Ectodermal cell (in vitro differentiated cells): ENCODE measurements around the gene SND1.

Experiments
- H3K27ac ChIP-seq: 2 replicates; pipeline ENCODE4 v1.7.0; 2013; ENCODE audit warnings: mild to moderate bottlenecking, low read depth, low read length; ENCODE audit not compliant: insufficient read depth, poor library complexity, severe bottlenecking
- H3K27me3 ChIP-seq: 2 replicates; pipeline ENCODE4 v1.7.0; 2013; ENCODE audit warnings: mild to moderate bottlenecking, low read length; ENCODE audit not compliant: insufficient read depth, control insufficient read depth, poor library complexity, severe bottlenecking
- H3K36me3 ChIP-seq: one replicate; pipeline ENCODE4 v1.7.0; 2013; ENCODE audit warnings: low read length; ENCODE audit not compliant: control insufficient read depth, insufficient read depth
- H3K4me1 ChIP-seq: one replicate; pipeline ENCODE4 v1.7.0; 2013; ENCODE audit warnings: low read length; ENCODE audit not compliant: control insufficient read depth, insufficient read depth
- H3K4me3 ChIP-seq: 2 replicates; pipeline ENCODE4 v1.7.0; 2013; ENCODE audit warnings: low read depth, low read length, control low read depth; ENCODE audit not compliant: insufficient read depth
- H3K9me3 ChIP-seq: 2 replicates; pipeline ENCODE4 v1.7.0; 2013; ENCODE audit warnings: mild to moderate bottlenecking, low read length, moderate library complexity; ENCODE audit not compliant: control insufficient read depth
- WGBS, 2 experiments: methylation state at CpG; one replicate each; pipeline ENCODE4 v1.1.7; 2013; ENCODE audit warnings: missing lambda C conversion rate in 2 of 2; 5-methylcytosine and 5-hydroxymethylcytosine counted together

Gene SND1

DNA sequence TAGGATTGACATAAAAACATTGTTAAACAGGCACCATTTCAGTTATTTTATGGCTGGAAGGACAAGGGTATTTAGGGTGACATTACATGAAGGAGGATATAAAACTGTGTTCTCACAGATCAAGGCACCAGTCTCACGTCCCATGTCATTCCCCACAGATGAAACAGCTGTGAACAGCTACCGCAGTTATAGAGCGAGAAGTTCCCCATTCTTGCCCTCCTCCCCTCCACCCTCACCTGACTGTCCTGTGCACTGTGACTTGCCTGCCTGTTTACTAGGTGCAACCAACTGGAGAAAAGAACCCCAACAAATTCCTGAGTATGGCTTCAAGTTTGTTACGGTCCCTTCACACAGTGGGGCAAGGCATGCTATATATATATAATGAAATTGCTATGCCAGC is 141.6 kb downstream of the SND1 start:
- no peaks in the 10 kb centered on the region for H3K36me3 ChIP-seq
- H3K9me3 ChIP-seq = no peaks in the 10 kb centered on the region
- H3K27me3 ChIP-seq = no peaks in the 10 kb centered on the region
- peaks cover 7% of the 10 kb centered on the region for H3K4me1 ChIP-seq
- H3K4me3 ChIP-seq = no peak overlapping the region
- 95 to 96% methylated on average over 4 of the region's 4 CpGs for WGBS, 2 experiments
- no peak overlapping the region for H3K27ac ChIP-seq

DNA sequence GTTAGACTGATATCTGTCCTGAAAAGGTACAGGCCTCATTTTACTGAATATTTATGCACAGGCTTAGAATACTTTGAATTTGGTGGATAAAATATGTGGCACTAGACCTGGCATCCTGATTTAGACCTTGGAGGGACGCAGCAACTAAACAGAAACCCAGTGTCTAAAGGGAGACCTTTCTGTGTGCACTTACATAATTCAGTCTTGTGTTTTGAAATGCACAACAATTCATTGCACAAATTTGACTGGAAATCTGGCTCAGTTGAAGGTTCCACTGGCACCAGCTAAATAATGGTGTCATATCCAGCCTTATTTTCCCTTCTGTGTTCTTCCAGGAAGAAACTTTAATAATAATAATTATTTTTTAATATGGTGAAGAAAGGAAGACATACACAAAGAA is 142.1 kb downstream of the SND1 start:
- peaks cover 7% of the 10 kb centered on the region for H3K4me1 ChIP-seq
- no peaks in the 10 kb centered on the region for H3K27me3 ChIP-seq
- no peaks in the 10 kb centered on the region for H3K36me3 ChIP-seq
- H3K27ac ChIP-seq = no peak overlapping the region
- no peak overlapping the region for H3K4me3 ChIP-seq
- 93 to 95% methylated on average over 1 of the region's 1 CpG for whole genome bisulfite sequencing, 2 experiments
- H3K9me3 ChIP-seq = no peaks in the 10 kb centered on the region

DNA sequence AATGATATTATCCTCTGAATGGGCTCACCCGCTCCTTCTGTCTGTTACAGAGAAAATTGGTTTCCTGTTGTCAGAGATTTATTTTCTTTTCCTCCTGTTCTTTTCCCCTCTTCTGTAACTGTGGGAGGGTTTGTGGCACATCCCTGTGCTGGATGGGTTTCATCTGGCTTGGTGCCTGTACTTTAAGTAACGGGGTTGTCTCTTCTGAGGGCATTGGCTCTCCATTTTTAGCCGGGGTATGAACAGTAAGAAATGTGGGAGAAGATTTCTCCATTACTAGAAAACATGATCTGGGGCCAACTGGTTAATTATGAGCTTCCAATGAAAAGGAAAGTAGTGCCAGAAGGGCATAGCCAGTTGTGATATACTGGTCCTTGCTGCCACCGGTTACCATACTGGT is 142.6 kb downstream of the SND1 start:
- no peak overlapping the region for H3K4me3 ChIP-seq
- WGBS, 2 experiments = 97 to 100% methylated on average over 4 of the region's 4 CpGs
- H3K4me1 ChIP-seq = peaks cover 7% of the 10 kb centered on the region
- no peaks in the 10 kb centered on the region for H3K36me3 ChIP-seq
- no peaks in the 10 kb centered on the region for H3K27me3 ChIP-seq
- no peaks in the 10 kb centered on the region for H3K9me3 ChIP-seq
- H3K27ac ChIP-seq = no peak overlapping the region

DNA sequence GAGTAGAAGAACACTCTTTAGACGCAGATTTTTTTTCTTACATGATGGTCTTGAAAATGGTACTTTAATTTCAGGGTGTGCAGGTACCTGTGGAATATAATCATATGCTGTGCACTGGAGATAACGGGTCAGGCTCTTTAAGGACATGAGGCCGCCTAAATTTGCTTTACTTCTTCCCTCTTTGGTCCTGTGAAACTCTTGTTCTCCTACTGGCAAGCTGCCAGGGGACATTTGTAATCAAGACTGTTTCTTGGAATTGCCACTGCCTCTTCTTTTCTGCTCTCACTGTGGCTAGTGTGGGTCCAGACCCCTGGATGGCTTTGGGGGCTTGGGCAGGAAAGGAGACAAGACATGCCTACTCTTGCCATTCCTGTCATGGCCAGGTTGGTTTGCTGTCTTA is 146.0 kb downstream of the SND1 start:
- Histone ChIP-seq H3K27ac (no peak overlapping the region), H3K4me1 (peaks cover 7% of the 10 kb centered on the region), H3K36me3 (no peaks in the 10 kb centered on the region), H3K27me3 (no peaks in the 10 kb centered on the region), H3K9me3 (no peaks in the 10 kb centered on the region), H3K4me3 (no peak overlapping the region)
- WGBS, 2 experiments = 93 to 95% methylated on average over 3 of the region's 3 CpGs

DNA sequence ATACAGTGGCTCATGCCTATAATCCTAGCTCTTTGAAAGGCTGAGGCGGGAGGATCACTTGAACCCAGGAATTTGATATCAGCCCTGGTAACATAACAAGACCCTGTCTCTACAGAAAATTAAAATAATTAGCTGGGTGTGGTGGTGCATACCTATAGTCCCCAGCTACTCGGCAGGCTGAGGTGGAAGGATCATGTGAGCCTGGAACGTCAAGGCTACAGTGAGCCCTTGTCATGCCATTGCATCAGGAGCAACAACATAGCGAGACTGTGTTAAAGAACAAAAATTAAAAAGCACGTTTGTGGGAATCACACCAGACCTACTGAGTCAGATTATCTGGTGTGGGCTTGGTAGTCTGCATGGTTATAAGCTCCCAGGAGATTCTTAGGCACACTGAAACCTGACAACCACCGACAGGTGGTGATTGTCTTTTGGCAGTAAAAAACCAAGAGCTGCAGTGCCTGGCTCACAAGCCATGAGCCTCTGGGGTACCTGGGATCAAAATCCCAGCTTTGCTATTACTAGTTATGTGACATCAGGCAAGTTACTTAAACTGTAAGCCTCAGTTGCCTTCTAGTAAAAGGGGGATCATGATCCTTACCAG is 146.9 kb downstream of the SND1 start:
- no peaks in the 10 kb centered on the region for H3K27me3 ChIP-seq
- H3K4me1 ChIP-seq = peaks cover 7% of the 10 kb centered on the region
- no peaks in the 10 kb centered on the region for H3K9me3 ChIP-seq
- WGBS, 2 experiments = 81% methylated on average over 6 of the region's 6 CpGs
- H3K4me3 ChIP-seq = no peak overlapping the region
- H3K27ac ChIP-seq = no peak overlapping the region
- H3K36me3 ChIP-seq = no peaks in the 10 kb centered on the region

DNA sequence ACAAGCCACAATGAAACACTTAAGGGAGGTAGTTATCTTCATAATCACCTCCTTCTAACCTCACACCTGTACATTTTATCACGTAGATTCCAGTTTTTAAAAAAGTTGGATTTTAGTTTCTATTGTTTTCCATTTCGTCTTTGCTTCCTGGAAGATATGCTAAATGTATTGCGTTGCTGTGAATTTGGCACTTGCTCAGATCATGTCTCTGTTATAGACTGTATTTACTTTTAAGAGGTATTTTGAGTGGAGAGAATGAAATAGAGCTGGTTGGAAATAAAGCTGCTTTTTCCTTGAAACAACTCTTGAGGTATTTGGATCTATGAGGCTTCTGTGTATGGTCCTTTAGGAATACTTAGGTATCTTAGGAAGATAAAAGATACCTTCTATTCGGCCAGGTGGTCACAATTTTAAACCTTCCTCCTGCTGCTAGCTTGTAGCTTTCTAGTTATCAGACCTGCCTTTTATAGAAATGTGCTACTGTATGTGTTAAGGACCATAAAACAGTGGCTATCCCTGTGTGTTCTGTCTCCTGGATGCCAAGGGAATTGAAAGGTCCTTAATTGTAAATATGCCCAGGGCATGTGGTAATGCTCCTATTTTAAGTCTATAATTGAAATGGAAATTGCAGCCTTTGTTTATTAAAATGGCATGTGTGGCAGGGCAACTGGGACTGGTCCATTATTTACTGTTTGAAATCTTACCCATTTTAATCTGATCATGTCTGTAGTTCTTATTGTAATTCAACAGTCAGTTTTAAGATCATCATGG is 147.7 kb downstream of the SND1 start:
- no peak overlapping the region for H3K4me3 ChIP-seq
- no peaks in the 10 kb centered on the region for H3K27me3 ChIP-seq
- peaks cover 7% of the 10 kb centered on the region for H3K4me1 ChIP-seq
- H3K36me3 ChIP-seq = no peaks in the 10 kb centered on the region
- H3K27ac ChIP-seq = no peak overlapping the region
- no peaks in the 10 kb centered on the region for H3K9me3 ChIP-seq
- WGBS, 2 experiments = 92 to 96% methylated on average over 2 to 4 of the region's 4 CpGs

DNA sequence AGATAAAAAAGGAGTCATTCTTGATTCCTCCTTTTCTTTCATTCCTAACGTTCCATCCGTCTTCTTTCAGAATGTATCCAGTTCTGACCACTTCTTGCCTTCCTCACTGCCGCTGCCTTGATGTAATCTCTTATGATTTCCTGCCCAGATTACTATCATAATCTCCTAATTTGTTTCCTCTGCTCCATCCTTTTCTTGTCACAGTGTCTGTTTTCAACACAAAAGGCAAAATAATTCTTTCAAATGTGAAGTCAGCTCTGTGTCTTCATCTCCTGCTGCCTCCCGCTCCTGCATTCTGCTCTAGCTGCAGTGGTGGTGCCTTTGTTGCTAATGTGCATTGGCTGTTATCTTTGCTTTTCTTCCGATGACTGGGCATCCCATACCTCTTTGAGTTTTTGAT is 150.9 kb downstream of the SND1 start:
- 90 to 92% methylated on average over 5 of the region's 5 CpGs for WGBS, 2 experiments
- Histone ChIP-seq H3K36me3 (no peaks in the 10 kb centered on the region), H3K9me3 (no peaks in the 10 kb centered on the region), H3K27ac (no peak overlapping the region), H3K4me1 (peaks cover 6% of the 10 kb centered on the region), H3K27me3 (no peaks in the 10 kb centered on the region), H3K4me3 (no peak overlapping the region)

DNA sequence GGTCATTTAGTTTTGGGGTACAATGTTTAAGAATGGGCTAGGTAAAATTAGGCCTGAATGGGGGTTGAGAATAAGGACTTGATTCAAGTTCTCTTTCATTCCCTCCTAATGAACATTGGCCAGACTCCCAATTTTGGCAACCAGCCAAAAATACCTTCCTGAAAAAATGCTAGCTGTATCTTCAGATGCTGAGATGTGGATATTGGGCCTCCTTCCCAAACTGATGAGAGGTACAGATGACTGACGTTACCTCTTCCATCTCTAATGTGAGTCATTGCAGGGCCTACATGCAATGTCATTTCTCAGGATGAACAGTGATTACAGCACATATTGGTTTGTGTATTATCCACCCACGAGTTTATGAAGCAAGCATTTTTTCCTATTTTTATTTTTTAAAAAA is 151.6 kb downstream of the SND1 start:
- no peaks in the 10 kb centered on the region for H3K4me1 ChIP-seq
- no peak overlapping the region for H3K4me3 ChIP-seq
- H3K27ac ChIP-seq = no peak overlapping the region
- H3K27me3 ChIP-seq = no peaks in the 10 kb centered on the region
- WGBS, 2 experiments = 92 to 98% methylated on average over 1 to 2 of the region's 2 CpGs
- H3K9me3 ChIP-seq = no peaks in the 10 kb centered on the region
- no peaks in the 10 kb centered on the region for H3K36me3 ChIP-seq

DNA sequence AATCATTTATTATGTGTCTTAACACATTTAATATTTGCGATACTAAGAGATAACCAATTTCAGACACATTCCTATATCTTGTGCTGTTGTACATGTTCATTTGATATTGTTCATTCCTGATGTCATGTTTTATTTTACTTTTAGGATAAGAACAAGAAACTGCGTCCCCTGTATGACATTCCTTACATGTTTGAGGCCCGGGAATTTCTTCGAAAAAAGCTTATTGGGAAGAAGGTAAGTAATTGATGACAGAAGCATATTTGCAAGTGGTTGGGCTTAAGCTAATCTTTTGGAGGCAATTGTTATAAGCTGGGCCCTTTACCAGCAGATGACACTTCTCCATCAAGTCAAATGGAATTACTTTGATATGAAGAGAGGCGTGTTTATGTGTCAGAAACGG is 155.3 kb downstream of the SND1 start:
- Histone ChIP-seq H3K36me3 (no peaks in the 10 kb centered on the region), H3K9me3 (no peaks in the 10 kb centered on the region), H3K27ac (no peak overlapping the region), H3K4me3 (no peak overlapping the region), H3K27me3 (no peaks in the 10 kb centered on the region), H3K4me1 (no peaks in the 10 kb centered on the region)
- 81 to 95% methylated on average over 5 of the region's 6 CpGs for WGBS, 2 experiments

DNA sequence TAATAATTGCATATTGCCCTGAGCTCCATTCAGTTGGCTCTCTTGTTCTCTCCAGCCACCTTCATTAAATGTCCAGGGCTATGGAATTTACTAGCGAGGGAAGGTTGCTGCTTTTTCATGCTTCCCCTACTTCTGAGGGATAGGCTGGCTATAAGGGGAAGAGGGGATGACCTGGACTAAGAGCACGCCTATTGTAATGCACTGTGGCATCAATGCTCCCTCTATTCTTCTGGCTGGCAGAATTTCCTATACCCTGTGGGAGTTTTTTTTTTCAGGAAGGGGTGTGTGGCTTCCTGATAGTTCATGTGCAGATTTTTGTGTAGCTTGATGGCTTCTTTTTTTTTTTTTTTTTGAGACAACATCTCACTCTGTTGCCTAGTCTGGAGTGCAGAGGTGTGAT is 155.8 kb downstream of the SND1 start:
- H3K4me3 ChIP-seq = no peak overlapping the region
- no peaks in the 10 kb centered on the region for H3K9me3 ChIP-seq
- H3K27me3 ChIP-seq = no peaks in the 10 kb centered on the region
- no peaks in the 10 kb centered on the region for H3K36me3 ChIP-seq
- H3K27ac ChIP-seq = no peak overlapping the region
- WGBS, 2 experiments = 71 to 90% methylated on average over 2 of the region's 2 CpGs
- H3K4me1 ChIP-seq = no peaks in the 10 kb centered on the region
